ENCODE measurements around the gene CHRDL2.

GRCh38 chr11:74662487-74663103, 68.6 kb downstream of the CHRDL2 start:
- TF ChIP-seq SCRT1 (tag by site-specific recombination; IDR thresholded peaks at IDR 0.05; ENCODE audit: borderline replicate concordance) = no peak
- TF ChIP-seq ZNF423 (tag by site-specific recombination; IDR thresholded peaks at IDR 0.05) = no peak
- TF ChIP-seq CTCF (tag by site-specific recombination; IDR thresholded peaks at IDR 0.05) = no peak
- no peak for TF ChIP-seq ZNF140 (tag by site-specific recombination; IDR thresholded peaks at IDR 0.05)
- no peak for TF ChIP-seq ZNF174 (tag by site-specific recombination; IDR thresholded peaks at IDR 0.05)
- TF ChIP-seq ZNF362 (tag by site-specific recombination; IDR thresholded peaks at IDR 0.05) = no peak
- no peak for TF ChIP-seq KLF7 (tag by site-specific recombination; IDR thresholded peaks at IDR 0.05; ENCODE audit: borderline replicate concordance)
- TF ChIP-seq PRDM10 (tag by site-specific recombination; IDR thresholded peaks at IDR 0.05) = no peak
- no peak for TF ChIP-seq ZNF529 (tag by site-specific recombination; IDR thresholded peaks at IDR 0.05; ENCODE audit: insufficient replicate concordance)
- TF ChIP-seq ZBTB1 (tag by site-specific recombination; IDR thresholded peaks at IDR 0.05) = no peak
- no peak for TF ChIP-seq YY1 (tag by site-specific recombination; IDR thresholded peaks at IDR 0.05)
- TF ChIP-seq ZNF660 (tag by site-specific recombination; IDR thresholded peaks at IDR 0.05) = no peak
- no peak for TF ChIP-seq MEIS1 (CRISPR knock-in tag; IDR thresholded peaks at IDR 0.05; ENCODE audit: borderline replicate concordance)
- no peak for TF ChIP-seq ZNF148 (tag by site-specific recombination; IDR thresholded peaks at IDR 0.05; ENCODE audit: borderline replicate concordance)
